GM12878 (cell line): ENCODE data around the gene C1orf232. TPM values are rescaled to one million over a fixed set of nuclear protein-coding genes. Genes with fewer than 3 reads are reported as not detected.

ENCODE experiments used
- KLF5 ChIP-seq: fragments of 450-650 bp; IDR thresholded peaks from 2 replicates; pipeline ENCODE4 v1.6.1; 2014; ENCODE audit warnings: mild to moderate bottlenecking; ENCODE audit not compliant: partially characterized antibody
- RAD21 ChIP-seq: IDR thresholded peaks from 2 replicates; pipeline ENCODE4 v1.6.1; 2011; ENCODE audit warnings: mild to moderate bottlenecking, low read depth, low read length, moderate library complexity; ENCODE audit not compliant: insufficient read depth
- YY1 ChIP-seq: IDR thresholded peaks from 2 replicates; pipeline ENCODE4 v1.6.1; 2011; ENCODE audit warnings: low read depth, mild to moderate bottlenecking, low read length
- polyA plus RNA-seq, 11 experiments: library from polyadenylated mRNA; depleted of rRNA in 4 of 11; unstranded in 6 of 11; stranded (reverse) in 5 of 11; fragments of >200 nt; fragmentation: Nextera tagmentation in 4 of 11; fragmentation: Illumina TruSeq in 1 of 11; extraction: Ambion mirVana in 4 of 11; extraction: Trizol in 1 of 11; gene quantifications; 1 replicate in 1 of 11; 2 replicates in 10 of 11; pipeline versions ENCODE4 v1.2.1 to v1.2.3, GENCODE V29; 2011 to 2016; ENCODE audit warnings: inconsistent platforms in 2 of 11, missing spikeins in 2 of 11, low read depth in 1 of 11
- total RNA-seq, 4 experiments: library from RNA; depleted of rRNA in 3 of 4; stranded (reverse); fragments of >200 nt in 3 of 4; fragmentation: Illumina TruSeq in 1 of 4; extraction: Trizol in 1 of 4; gene quantifications; 2 replicates each; pipeline versions ENCODE4 v1.2.1 to v1.2.3, GENCODE V29; 2013 to 2021
- TF ChIP-seq, protein P1 (sequence below): fragments of 450-650 bp; formaldehyde crosslinking; IDR thresholded peaks from 2 replicates; pipeline ENCODE4 v1.5.0; 2022; ENCODE audit warnings: mild to moderate bottlenecking, missing genetic modification characterization
- TF ChIP-seq, protein P2 (sequence below): IDR thresholded peaks from 2 replicates; pipeline ENCODE4 v1.6.1; 2012; ENCODE audit warnings: mild to moderate bottlenecking, low read depth, low read length
- TF ChIP-seq, protein P3 (sequence below): IDR thresholded peaks from 2 replicates; pipeline ENCODE4 v1.6.1; 2012; ENCODE audit warnings: low read depth, low read length, improper control_type of control experiment
- TF ChIP-seq, protein P4 (sequence below): fragments of 450-650 bp; IDR thresholded peaks from 2 replicates; pipeline ENCODE4 v1.6.1; 2014; ENCODE audit warnings: mild to moderate bottlenecking
- TF ChIP-seq, protein P5 (sequence below): IDR thresholded peaks from 2 replicates; pipeline ENCODE4 v1.6.1; 2011; ENCODE audit warnings: mild to moderate bottlenecking, low read depth, low read length, moderate library complexity; ENCODE audit not compliant: insufficient replicate concordance

The C1orf232 gene
- total and polyA plus RNA-seq, 10 of the 15 experiments (the other 5 are each of a cell fraction or from before 2014, with no cell fraction given), result not detected

DNA sequence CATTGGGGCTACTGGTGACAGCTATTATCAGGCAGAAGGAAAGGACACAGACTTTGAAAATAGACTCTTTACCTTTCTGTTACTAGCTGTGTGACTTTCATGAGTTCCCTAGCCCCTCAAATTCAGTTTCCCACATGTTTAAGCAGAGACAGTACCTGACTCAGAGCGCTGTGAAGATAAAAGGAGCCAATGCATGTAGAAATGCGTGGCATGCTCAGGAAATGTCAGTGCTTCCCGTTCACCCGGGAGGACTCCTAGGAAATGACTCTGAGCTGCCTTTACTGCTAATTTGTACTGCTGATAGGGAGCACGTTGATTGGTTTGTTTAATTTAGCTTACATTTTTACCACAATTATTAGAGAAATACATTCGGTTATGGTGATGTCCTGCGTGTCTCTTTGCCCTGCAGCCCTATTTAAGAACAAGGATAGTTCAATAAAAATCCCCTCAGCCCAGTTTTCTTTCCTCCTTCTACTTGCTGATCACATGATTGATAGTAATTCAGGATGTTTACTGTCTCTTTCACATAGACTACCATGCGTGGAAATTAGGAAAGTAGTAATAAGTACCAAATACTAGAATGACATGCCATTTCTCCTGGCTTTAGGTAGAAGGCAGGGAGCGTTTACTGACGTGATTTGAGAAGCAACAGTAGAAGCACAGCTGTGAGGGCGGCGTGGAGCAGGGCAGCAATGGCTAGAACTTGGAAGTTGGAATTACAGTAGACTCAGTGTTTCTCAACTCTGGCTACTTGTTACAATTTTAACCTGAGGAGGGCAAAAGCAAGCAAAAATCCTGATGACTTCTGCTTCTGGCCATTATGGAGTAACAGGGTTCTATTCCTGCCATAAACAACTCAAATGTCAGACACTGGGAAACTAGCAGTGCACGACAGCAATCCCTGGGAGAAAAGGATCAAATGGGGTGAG lies 41.3 kb downstream of the C1orf232 start (continued):
- TF ChIP-seq, protein P1, sequence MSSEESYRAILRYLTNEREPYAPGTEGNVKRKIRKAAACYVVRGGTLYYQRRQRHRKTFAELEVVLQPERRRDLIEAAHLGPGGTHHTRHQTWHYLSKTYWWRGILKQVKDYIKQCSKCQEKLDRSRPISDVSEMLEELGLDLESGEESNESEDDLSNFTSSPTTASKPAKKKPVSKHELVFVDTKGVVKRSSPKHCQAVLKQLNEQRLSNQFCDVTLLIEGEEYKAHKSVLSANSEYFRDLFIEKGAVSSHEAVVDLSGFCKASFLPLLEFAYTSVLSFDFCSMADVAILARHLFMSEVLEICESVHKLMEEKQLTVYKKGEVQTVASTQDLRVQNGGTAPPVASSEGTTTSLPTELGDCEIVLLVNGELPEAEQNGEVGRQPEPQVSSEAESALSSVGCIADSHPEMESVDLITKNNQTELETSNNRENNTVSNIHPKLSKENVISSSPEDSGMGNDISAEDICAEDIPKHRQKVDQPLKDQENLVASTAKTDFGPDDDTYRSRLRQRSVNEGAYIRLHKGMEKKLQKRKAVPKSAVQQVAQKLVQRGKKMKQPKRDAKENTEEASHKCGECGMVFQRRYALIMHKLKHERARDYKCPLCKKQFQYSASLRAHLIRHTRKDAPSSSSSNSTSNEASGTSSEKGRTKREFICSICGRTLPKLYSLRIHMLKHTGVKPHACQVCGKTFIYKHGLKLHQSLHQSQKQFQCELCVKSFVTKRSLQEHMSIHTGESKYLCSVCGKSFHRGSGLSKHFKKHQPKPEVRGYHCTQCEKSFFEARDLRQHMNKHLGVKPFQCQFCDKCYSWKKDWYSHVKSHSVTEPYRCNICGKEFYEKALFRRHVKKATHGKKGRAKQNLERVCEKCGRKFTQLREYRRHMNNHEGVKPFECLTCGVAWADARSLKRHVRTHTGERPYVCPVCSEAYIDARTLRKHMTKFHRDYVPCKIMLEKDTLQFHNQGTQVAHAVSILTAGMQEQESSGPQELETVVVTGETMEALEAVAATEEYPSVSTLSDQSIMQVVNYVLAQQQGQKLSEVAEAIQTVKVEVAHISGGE (CRISPR knock-in tag), result no peak
- TF ChIP-seq KLF5 (no peak), YY1 (no peak), RAD21 (no peak)
- TF ChIP-seq, protein P2, sequence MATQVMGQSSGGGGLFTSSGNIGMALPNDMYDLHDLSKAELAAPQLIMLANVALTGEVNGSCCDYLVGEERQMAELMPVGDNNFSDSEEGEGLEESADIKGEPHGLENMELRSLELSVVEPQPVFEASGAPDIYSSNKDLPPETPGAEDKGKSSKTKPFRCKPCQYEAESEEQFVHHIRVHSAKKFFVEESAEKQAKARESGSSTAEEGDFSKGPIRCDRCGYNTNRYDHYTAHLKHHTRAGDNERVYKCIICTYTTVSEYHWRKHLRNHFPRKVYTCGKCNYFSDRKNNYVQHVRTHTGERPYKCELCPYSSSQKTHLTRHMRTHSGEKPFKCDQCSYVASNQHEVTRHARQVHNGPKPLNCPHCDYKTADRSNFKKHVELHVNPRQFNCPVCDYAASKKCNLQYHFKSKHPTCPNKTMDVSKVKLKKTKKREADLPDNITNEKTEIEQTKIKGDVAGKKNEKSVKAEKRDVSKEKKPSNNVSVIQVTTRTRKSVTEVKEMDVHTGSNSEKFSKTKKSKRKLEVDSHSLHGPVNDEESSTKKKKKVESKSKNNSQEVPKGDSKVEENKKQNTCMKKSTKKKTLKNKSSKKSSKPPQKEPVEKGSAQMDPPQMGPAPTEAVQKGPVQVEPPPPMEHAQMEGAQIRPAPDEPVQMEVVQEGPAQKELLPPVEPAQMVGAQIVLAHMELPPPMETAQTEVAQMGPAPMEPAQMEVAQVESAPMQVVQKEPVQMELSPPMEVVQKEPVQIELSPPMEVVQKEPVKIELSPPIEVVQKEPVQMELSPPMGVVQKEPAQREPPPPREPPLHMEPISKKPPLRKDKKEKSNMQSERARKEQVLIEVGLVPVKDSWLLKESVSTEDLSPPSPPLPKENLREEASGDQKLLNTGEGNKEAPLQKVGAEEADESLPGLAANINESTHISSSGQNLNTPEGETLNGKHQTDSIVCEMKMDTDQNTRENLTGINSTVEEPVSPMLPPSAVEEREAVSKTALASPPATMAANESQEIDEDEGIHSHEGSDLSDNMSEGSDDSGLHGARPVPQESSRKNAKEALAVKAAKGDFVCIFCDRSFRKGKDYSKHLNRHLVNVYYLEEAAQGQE, result no peak
- TF ChIP-seq, protein P3, sequence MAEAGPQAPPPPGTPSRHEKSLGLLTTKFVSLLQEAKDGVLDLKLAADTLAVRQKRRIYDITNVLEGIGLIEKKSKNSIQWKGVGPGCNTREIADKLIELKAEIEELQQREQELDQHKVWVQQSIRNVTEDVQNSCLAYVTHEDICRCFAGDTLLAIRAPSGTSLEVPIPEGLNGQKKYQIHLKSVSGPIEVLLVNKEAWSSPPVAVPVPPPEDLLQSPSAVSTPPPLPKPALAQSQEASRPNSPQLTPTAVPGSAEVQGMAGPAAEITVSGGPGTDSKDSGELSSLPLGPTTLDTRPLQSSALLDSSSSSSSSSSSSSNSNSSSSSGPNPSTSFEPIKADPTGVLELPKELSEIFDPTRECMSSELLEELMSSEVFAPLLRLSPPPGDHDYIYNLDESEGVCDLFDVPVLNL, result no peak
- TF ChIP-seq, protein P4, sequence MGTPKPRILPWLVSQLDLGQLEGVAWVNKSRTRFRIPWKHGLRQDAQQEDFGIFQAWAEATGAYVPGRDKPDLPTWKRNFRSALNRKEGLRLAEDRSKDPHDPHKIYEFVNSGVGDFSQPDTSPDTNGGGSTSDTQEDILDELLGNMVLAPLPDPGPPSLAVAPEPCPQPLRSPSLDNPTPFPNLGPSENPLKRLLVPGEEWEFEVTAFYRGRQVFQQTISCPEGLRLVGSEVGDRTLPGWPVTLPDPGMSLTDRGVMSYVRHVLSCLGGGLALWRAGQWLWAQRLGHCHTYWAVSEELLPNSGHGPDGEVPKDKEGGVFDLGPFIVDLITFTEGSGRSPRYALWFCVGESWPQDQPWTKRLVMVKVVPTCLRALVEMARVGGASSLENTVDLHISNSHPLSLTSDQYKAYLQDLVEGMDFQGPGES, result no peak
- TF ChIP-seq, protein P5, sequence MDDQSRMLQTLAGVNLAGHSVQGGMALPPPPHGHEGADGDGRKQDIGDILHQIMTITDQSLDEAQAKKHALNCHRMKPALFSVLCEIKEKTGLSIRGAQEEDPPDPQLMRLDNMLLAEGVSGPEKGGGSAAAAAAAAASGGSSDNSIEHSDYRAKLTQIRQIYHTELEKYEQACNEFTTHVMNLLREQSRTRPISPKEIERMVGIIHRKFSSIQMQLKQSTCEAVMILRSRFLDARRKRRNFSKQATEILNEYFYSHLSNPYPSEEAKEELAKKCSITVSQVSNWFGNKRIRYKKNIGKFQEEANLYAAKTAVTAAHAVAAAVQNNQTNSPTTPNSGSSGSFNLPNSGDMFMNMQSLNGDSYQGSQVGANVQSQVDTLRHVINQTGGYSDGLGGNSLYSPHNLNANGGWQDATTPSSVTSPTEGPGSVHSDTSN, result no peak
